ENCODE measurements around the gene NAP1L4. TPM values are rescaled to one million over a fixed set of nuclear protein-coding genes. Genes with fewer than 3 reads are reported as not detected.

Gene NAP1L4
- total RNA-seq, 1 donor from 2014 or later, result 148 TPM

DNA sequence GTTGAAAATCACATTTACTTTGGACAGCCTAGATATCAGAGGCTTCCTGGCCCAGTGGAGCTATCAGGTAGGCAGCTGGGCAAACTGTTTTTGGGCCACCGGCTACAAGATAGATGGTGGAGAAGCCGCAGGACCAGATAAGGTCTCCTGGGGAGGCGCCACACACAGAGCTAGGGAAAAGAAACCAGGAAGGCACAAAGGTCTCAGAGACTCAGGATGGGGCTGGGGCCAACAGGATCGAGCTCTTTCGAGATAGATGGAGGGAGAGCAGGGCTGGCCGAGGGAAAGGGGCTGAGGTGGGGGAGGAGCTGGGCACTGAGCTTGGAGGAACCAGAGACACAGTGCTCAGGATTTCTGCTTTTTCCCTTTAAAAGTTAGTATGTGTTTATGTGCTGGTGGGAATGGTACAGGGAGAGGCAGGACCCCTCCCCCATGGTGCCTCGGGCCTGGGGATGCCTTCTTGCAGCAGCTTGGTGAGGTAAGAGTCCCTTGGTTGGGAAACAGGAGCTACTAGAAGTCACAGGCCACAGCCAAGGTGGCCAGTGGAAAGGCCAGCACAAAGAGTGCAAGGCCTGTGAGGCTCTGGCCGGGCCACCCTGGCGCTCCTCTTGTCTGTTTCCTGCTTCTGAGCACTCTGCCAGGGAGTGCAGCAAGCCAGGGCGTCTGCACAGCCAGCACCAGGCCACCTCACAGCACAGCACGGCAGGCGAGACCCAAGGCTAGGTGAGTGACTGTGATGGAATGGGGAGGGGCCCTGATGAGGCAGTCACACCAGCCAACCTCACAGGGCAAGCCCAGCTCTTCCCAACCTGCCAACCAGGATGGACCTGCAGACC, 11.5 kb upstream of the NAP1L4 start:
- Mint-ChIP-seq H3K9me3 (ENCODE audit: unreplicated experiment) (no peaks in the 10 kb centered on the region), H3K4me1 (ENCODE audit: unreplicated experiment) (peaks cover 48% of the 10 kb centered on the region), H3K36me3 (ENCODE audit: unreplicated experiment) (peaks cover 53% of the 10 kb centered on the region), H3K27ac (ENCODE audit: unreplicated experiment) (no peak overlapping the region), H3K27me3 (ENCODE audit: unreplicated experiment) (no peaks in the 10 kb centered on the region), H3K4me3 (ENCODE audit: unreplicated experiment) (no peak overlapping the region)
- TF ChIP-seq, protein P1, sequence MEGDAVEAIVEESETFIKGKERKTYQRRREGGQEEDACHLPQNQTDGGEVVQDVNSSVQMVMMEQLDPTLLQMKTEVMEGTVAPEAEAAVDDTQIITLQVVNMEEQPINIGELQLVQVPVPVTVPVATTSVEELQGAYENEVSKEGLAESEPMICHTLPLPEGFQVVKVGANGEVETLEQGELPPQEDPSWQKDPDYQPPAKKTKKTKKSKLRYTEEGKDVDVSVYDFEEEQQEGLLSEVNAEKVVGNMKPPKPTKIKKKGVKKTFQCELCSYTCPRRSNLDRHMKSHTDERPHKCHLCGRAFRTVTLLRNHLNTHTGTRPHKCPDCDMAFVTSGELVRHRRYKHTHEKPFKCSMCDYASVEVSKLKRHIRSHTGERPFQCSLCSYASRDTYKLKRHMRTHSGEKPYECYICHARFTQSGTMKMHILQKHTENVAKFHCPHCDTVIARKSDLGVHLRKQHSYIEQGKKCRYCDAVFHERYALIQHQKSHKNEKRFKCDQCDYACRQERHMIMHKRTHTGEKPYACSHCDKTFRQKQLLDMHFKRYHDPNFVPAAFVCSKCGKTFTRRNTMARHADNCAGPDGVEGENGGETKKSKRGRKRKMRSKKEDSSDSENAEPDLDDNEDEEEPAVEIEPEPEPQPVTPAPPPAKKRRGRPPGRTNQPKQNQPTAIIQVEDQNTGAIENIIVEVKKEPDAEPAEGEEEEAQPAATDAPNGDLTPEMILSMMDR (IDR thresholded peaks at IDR 0.05), result no peak
- DNase-seq (ENCODE audit: extremely low spot score, unreplicated experiment), result no peak

DNA sequence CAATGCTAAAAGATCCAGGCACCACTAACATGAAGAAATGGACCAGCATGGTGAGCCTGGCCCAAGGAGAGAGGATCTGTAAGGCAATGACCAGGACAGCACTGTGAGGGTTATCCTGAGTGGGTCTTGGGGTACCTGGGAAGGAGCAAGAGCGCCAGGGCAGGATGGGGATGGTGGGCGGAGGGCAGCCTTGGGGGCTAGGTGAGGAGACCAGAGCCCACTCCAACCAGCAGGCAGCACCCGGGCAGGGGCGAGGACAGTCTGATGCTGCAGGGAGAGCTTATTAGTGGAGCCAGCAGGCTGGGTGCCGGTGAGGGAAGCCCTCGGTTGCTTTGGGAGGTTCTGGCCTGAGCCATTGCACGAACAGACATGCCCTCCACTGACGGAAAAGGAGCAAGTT, 10.7 kb upstream of the NAP1L4 start:
- no peaks in the 10 kb centered on the region for H3K9me3 Mint-ChIP-seq (ENCODE audit: unreplicated experiment)
- peaks cover 51% of the 10 kb centered on the region for H3K36me3 Mint-ChIP-seq (ENCODE audit: unreplicated experiment)

DNA sequence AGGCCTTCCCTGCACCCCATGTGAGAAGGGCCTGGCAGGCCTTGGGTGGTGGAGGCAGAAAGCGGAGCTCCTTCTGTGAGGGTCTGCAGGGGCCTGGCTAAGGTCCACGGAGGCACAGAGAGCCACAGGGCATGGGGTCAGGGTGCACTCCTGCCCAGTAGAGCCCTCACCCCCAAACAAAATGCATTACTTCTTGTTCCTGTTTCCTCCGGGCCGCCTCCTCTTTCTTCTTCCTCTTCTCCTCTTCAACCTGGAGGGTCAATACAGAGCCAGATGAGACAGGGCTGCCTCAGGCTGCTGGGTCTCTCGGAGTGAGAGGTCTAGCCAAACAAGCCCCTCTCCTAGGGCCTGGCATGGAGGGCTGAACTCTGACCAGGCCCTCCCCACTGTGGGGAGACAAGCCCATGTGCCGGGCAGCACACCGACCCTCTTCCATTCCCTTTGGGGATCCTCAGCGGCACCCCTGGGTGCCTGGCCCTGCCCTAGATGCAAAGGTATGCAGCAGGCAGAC, 10.3 kb upstream of the NAP1L4 start:
- H3K9me3 Mint-ChIP-seq (ENCODE audit: unreplicated experiment), result no peaks in the 10 kb centered on the region
- peaks cover 47% of the 10 kb centered on the region for H3K36me3 Mint-ChIP-seq (ENCODE audit: unreplicated experiment)
- TF ChIP-seq, protein P1 (IDR thresholded peaks at IDR 0.05), result no peak
- peak overlapping the region; percentile 37 for H3K27ac Mint-ChIP-seq (ENCODE audit: unreplicated experiment)
- peaks cover 48% of the 10 kb centered on the region for H3K4me1 Mint-ChIP-seq (ENCODE audit: unreplicated experiment)
- no peaks in the 10 kb centered on the region for H3K27me3 Mint-ChIP-seq (ENCODE audit: unreplicated experiment)
- no peak overlapping the region for H3K4me3 Mint-ChIP-seq (ENCODE audit: unreplicated experiment)
- DNase-seq (ENCODE audit: extremely low spot score, unreplicated experiment), result no peak

More for the DNA sequence above, 10.7 kb upstream of the NAP1L4 start:
- peaks cover 48% of the 10 kb centered on the region for H3K4me1 Mint-ChIP-seq (ENCODE audit: unreplicated experiment)
- DNase-seq (ENCODE audit: extremely low spot score, unreplicated experiment), result no peak
- no peaks in the 10 kb centered on the region for H3K27me3 Mint-ChIP-seq (ENCODE audit: unreplicated experiment)
- H3K4me3 Mint-ChIP-seq (ENCODE audit: unreplicated experiment), result no peak overlapping the region
- TF ChIP-seq, protein P1 (IDR thresholded peaks at IDR 0.05), result no peak
- H3K27ac Mint-ChIP-seq (ENCODE audit: unreplicated experiment), result peak overlapping the region; percentile 37

DNA sequence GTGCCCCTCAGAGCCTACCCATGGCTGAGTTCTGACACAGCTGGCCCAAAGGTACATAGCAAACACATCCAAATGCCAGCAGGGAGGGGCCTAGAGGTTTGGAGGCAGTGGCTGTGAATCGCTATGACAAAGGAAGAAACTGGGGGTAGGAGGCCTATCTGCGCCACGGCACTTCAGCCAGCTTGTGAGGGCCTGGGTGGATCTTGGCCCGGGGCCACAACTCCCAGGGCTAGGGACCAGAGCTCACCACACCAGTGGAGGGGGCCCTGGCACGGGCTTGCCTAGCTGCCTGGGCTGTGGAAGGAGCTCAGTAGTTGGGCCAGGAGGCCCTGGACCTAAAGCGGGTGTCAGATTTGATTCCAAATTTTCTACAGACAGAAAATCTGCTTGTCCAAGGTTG, 9.4 kb upstream of the NAP1L4 start:
- TF ChIP-seq, protein P1 (IDR thresholded peaks at IDR 0.05), result no peak
- no peak for DNase-seq (ENCODE audit: extremely low spot score, unreplicated experiment)
- peak overlapping the region; percentile 89 for H3K27ac Mint-ChIP-seq (ENCODE audit: unreplicated experiment)
- H3K4me3 Mint-ChIP-seq (ENCODE audit: unreplicated experiment), result peak overlapping the region; percentile 56
- no peaks in the 10 kb centered on the region for H3K9me3 Mint-ChIP-seq (ENCODE audit: unreplicated experiment)
- no peaks in the 10 kb centered on the region for H3K27me3 Mint-ChIP-seq (ENCODE audit: unreplicated experiment)
- H3K4me1 Mint-ChIP-seq (ENCODE audit: unreplicated experiment), result peaks cover 48% of the 10 kb centered on the region
- peaks cover 45% of the 10 kb centered on the region for H3K36me3 Mint-ChIP-seq (ENCODE audit: unreplicated experiment)
